Measurements from ENCODE around the gene ATP4A. TPM values are rescaled to one million over a fixed set of nuclear protein-coding genes. Genes with fewer than 3 reads are reported as not detected.
A peak's percentile ranks its signal among the peaks of the same experiment; 100 is the strongest.

The ATP4A gene
- total RNA-seq, 4 donors from 2014 or later, result not detected

GRCh38 chr19:35546532-35546931, 16.9 kb downstream of the ATP4A start:
- no peaks in the 10 kb centered on the region for H3K9me3 ChIP-seq
- no peak for TF ChIP-seq CTCF (IDR thresholded peaks at IDR 0.05 in 4 of 5, conservative IDR thresholded peaks at IDR 0.05 in 1 of 5)
- no peak for TF ChIP-seq POLR2A (IDR thresholded peaks at IDR 0.05)
- DNase-seq (no peak), ATAC-seq (no peak)
- in situ Hi-C loops (cut with MboI; ENCODE audit: low sequenced_read_pairs in 4 of 4), result loop anchor here in 2 of 4 donors (10.0 to 25.0 kb wide), 2 partner anchors 166 to 168 kb away; partner anchors contain the start of genes KMT2B (in 2 of the 2) and ZBTB32 (in 1 of the 2)
- H3K4me3 ChIP-seq, result peak overlapping the region; percentile 71 to 90 (median 80)
- peaks cover 18 to 25% of the 10 kb centered on the region in 2 donors for H3K4me1 ChIP-seq
- intact Hi-C loops (cut with DNase I; ENCODE audit: low total_unique reads), result no loop called here
- no peaks in the 10 kb centered on the region for H3K27me3 ChIP-seq
- H3K36me3 ChIP-seq, result peaks cover 0 to 11% of the 10 kb centered on the region in 2 donors
- peak overlapping the region in 1 of 4 donors; percentile 88 for H3K27ac ChIP-seq

GRCh38 chr19:35545855-35546381, 17.5 kb downstream of the ATP4A start:
- in situ Hi-C loops (cut with MboI; ENCODE audit: low sequenced_read_pairs in 4 of 4), result loop anchor here in 2 of 4 donors (10.0 to 25.0 kb wide), 2 partner anchors 166 to 169 kb away; partner anchors contain the start of genes KMT2B (in 2 of the 2) and ZBTB32 (in 1 of the 2)
- ATAC-seq, result peak; percentile 15
- Histone ChIP-seq H3K36me3 (peaks cover 0 to 11% of the 10 kb centered on the region in 2 donors), H3K9me3 (no peaks in the 10 kb centered on the region), H3K4me1 (peaks cover 18 to 25% of the 10 kb centered on the region in 2 donors), H3K27ac (peak overlapping the region; percentile 80 to 89 (median 87)), H3K4me3 (peak overlapping the region; percentile 71 to 90 (median 80)), H3K27me3 (no peaks in the 10 kb centered on the region)
- TF ChIP-seq POLR2A (IDR thresholded peaks at IDR 0.05), result no peak
- no peak for TF ChIP-seq CTCF (IDR thresholded peaks at IDR 0.05 in 4 of 5, conservative IDR thresholded peaks at IDR 0.05 in 1 of 5)
- intact Hi-C loops (cut with DNase I; ENCODE audit: low total_unique reads), result loop anchor here (1.0 to 2.0 kb wide), 6 partner anchors 66 to 385 kb away; partner anchors contain the start of genes HAUS5 and USF2
- no peak for DNase-seq

GRCh38 chr19:35545001-35545854, 18.2 kb downstream of the ATP4A start, which contains the start of gene TMEM147:
Gene TMEM147 (plus strand): TSS chr19:35545626. CDS start chr19:35545740, 114 bp downstream.
- in situ Hi-C loops (cut with MboI; ENCODE audit: low sequenced_read_pairs in 4 of 4), result loop anchor here in 2 of 4 donors (10.0 to 25.0 kb wide), 2 partner anchors 167 to 170 kb away; partner anchors contain the start of genes KMT2B (in 2 of the 2) and ZBTB32 (in 1 of the 2)
- peaks cover 18 to 25% of the 10 kb centered on the region in 2 donors for H3K4me1 ChIP-seq
- DNase-seq (peak; percentile 87), ATAC-seq (peak; percentile 91 to 92)
- H3K27ac ChIP-seq, result peak within 1 kb of the TSS; percentile 80 to 89 (median 87)
- intact Hi-C loops (cut with DNase I; ENCODE audit: low total_unique reads), result loop anchor here (1.0 to 2.0 kb wide), 6 partner anchors 67 to 386 kb away; partner anchors contain the start of genes HAUS5 and USF2
- H3K36me3 ChIP-seq, result peaks cover 0 to 11% of the 10 kb centered on the region in 2 donors
- H3K27me3 ChIP-seq, result no peaks in the 10 kb centered on the region
- peak within 1 kb of the TSS; percentile 71 to 90 (median 80) for H3K4me3 ChIP-seq
- no peaks in the 10 kb centered on the region for H3K9me3 ChIP-seq
- TF ChIP-seq CTCF (IDR thresholded peaks at IDR 0.05 in 4 of 5, conservative IDR thresholded peaks at IDR 0.05 in 1 of 5) (no peak), POLR2A (IDR thresholded peaks at IDR 0.05) (peak; percentile 63 to 70)

- Histone ChIP-seq H3K4me1 (peaks cover 18 to 24% of the 10 kb centered on the region in 2 donors), H3K36me3 (peaks cover 0 to 11% of the 10 kb centered on the region in 2 donors), H3K27me3 (no peaks in the 10 kb centered on the region), H3K9me3 (no peaks in the 10 kb centered on the region), H3K27ac (peak overlapping the region; percentile 80 to 89 (median 87)), H3K4me3 (peak overlapping the region; percentile 71 to 90 (median 80))
- TF ChIP-seq CTCF (IDR thresholded peaks at IDR 0.05 in 4 of 5, conservative IDR thresholded peaks at IDR 0.05 in 1 of 5) (no peak), POLR2A (IDR thresholded peaks at IDR 0.05) (no peak)
- in situ Hi-C loops (cut with MboI; ENCODE audit: low sequenced_read_pairs in 4 of 4), result loop anchor here in 2 of 4 donors (10.0 to 25.0 kb wide), 2 partner anchors 168 to 171 kb away; partner anchors contain the start of genes KMT2B (in 2 of the 2) and ZBTB32 (in 1 of the 2)
- intact Hi-C loops (cut with DNase I; ENCODE audit: low total_unique reads), result loop anchor here (2.0 kb wide), 3 partner anchors 101 to 387 kb away; partner anchors contain the start of gene USF2
- ATAC-seq (no peak), DNase-seq (no peak)
These were observed 19.2 kb downstream of the ATP4A start for GRCh38 chr19:35544110-35544802.

Measured in gastrocnemius medialis (tissue), 4 donors.